MM.1S (cell line): ENCODE measurements around the gene SRPK2.

ENCODE experiments used
- CTCF ChIP-seq: fragments of 300-600 bp; sonication (generic); IDR thresholded peaks from 2 replicates; pipeline ENCODE4 v1.5.1; 2016; ENCODE audit warnings: antibody characterized with exemption, low read length, mixed read lengths
- EZH2 ChIP-seq: fragments of 300-600 bp; sonication (generic); optimal IDR thresholded peaks from 2 replicates; pipeline ENCODE3; 2017; ENCODE audit warnings: low read depth, mild to moderate bottlenecking, antibody characterized with exemption, low read length, mixed read lengths
- EZH2phosphoT487 ChIP-seq: fragments of 300-600 bp; sonication (generic); IDR thresholded peaks from 2 replicates; pipeline ENCODE4 v1.6.1; 2018; ENCODE audit warnings: antibody characterized with exemption, low read length

- no peak for TF ChIP-seq CTCF
- TF ChIP-seq EZH2: no peak
- TF ChIP-seq EZH2phosphoT487: no peak
These were observed 286.9 kb downstream of the SRPK2 start for GRCh38 chr7:105101864-105102263.
